T follicular helper cell (primary cell): Measurements from ENCODE around the gene DNASE1L1.
A peak's percentile ranks its signal among the peaks of the same experiment; 100 is the strongest.
"Not testable (repeated sequence)": the region's sequence is repeated elsewhere in the genome, so short reads cannot be mapped to it uniquely, and the experiment has no call there.

ENCODE experiments used
- DNase-seq: peaks from one replicate; pipeline ENCODE4 v3.0.0-alpha.2; 2020; ENCODE audit warnings: low read depth

DNASE1L1 gene

DNA sequence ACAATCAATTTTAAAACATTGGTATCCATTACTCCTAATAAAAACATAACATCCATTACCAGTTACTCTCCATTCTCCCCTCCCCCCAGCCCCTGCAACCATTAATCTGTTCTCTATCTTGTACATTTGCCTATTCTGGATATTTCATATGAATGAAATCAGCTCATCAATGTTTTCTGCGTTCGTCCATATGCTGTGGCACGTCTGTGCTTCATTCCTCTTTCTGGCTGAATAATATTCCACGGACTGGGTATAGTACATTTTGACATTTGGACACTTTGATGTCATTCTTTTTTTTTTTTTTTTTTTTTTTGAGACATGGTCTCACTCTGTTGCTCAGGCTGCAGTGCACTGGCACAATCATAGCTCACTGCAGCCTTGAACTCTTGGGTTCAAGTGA is 5.2 kb downstream of the DNASE1L1 start:
- no peak for DNase-seq

DNA sequence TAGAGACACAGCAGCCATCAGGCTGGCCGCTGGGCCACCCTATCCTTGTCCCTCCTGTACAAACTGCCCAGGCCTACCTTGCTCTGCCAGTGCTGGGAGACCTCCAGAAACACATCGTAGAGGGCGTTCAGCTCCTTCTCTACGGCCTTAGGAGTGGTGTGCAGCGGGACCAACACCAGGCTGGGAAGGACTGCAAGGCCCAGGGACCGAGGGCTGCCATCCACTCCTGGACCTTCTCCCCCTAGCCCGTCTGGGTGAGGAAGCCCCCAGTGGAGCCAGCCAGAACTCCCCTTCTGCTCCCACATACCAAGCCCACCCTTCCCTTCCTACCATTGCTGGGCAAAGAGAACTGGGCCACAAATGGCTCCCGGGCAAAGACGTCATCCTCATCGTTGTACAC is 5.9 kb downstream of the DNASE1L1 start:
- DNase-seq, result no peak

DNA sequence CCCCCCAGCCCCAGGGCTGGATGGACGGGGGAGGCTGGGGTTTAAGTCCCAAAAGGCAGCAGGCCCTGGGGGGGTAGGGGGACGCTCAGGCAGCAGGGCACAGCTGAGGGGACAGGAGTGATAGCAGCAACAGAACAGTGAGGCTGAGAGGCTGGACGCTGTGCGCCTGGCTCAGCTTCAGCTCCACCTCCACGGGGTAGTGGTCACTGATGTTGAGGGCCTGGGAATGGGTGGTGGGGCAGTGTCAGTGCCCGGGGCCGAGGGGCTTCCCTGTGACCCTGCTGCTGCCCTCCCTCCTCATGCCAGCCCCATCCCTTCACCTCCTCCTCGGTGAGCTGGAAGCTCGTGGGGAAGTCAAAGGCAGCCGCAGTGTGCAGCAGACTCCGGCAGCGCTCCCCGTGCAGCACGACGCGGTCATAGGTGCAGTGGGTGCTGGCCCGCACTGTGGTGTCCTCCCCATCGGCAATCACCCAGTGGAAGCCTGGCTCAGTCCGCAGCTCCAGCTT is 6.4 kb downstream of the DNASE1L1 start:
- DNase-seq, result no peak

DNA sequence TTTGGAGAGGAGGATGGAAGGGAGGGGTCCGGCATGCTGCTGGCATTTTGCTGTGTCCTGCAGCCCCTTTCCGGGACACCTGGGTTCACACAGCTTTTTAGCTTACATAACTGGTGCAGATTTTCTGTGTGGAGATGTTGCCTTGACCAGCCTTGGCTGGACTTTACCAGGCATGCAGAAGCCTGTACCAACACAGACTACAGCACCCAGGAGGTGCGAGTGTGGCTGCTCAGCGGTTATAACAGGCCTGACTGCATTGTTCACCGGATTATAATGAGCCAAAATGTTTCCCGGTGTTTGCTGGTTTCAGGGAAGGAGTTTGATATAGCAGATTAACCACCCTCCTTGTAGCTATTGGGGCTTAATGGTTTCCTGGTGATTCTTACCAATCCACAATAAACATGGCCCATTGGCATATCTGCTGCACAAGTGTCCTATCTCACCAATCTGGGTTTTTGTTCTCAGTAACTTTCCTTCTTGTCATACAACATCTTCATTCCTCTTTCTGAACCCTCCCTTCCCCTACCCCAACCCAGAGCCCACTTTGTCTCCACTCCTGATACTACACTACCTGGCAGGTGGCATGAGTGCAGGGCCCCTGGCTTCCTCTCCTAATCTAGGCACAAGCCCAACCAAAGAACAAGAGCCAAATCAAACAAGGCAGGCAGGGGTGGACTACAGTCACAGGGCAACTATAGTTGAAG is 7.0 kb downstream of the DNASE1L1 start:
- no peak for DNase-seq

DNA sequence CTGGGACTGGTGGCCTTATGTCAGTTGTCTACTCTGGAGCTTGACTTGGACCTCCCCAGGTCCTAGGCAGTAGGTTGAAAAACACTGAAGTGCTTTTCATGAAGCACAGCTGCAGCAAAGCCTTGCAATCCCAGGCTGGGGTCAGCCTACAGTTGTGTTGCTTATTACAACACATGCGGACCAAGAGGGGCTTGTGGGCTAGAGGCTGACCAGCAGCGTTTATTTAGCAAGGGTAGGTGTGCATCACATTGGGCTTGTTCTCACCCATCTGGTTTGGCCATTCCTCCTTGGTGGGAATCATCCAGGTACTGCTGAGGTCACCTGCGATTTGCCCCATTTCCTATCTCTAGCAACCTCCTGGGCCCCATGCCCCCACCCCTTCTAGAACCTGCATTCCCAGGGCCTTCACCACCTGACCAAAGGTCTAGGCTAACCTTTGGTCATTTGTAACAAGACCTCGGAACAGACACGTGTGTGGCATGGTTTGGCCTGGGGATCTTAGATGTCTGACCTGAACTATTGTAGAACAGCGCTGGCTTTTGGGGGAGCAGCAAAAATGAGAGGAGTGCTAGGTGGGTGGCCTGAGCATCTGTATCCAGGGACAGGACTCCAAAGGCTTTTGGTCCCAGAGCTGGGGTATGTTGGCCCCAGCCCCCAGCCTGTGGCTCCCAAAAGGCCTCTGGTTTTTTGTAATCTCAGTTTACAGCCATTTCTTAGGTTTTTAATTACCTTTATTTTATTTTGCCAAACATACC is 7.8 kb downstream of the DNASE1L1 start:
- DNase-seq, result no peak

DNA sequence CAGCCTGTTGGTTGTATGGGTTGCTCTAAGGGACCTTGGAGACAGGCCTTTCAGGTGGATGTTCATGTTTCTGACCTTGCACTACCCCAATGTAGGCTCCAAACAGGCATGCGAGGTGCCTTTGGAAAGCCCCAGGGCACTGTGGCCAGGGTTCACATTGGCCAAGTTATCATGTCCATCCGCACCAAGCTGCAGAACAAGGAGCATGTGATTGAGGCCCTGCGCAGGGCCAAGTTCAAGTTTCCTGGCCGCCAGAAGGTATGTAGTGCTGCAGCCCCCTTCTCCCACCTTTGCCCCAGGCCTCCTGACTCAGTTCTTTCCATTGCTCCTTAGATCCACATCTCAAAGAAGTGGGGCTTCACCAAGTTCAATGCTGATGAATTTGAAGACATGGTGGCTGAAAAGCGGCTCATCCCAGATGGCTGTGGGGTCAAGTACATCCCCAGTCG is 8.7 kb downstream of the DNASE1L1 start:
- not testable (repeated sequence) for DNase-seq

DNA sequence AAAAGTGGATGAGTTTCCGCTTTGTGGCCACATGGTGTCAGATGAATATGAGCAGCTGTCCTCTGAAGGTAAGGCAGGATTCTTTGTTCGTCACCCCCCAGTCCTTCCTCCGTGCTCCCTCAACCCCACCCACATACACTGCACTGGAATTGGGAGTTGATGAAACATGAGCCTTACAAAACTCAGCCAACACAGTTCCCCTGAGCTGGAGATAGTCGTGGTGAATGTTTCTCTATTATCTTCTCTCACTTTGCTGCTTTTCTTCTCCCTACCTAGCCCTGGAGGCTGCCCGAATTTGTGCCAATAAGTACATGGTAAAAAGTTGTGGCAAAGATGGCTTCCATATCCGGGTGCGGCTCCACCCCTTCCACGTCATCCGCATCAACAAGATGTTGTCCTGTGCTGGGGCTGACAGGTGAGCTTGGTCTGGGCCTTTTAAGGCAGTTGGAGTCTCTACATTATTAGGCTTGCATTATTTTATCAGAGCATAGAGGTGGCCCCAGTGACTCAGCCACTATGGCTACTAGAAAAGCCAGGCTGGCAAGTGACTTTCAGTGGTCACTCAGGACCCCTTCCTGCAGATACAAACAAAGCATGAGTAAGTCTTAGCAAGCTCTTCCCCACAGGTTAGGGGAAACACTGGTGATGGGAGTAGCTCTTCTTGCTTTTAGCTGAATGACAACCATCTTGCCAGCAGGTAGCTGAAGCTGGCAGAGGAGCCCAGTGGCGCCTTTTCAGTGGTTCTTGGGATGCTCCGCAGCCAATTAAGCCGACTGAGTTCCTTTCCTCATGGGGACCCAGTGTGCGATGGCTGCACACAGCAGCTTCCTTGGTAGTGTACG is 9.3 kb downstream of the DNASE1L1 start:
- DNase-seq, result no peak

DNA sequence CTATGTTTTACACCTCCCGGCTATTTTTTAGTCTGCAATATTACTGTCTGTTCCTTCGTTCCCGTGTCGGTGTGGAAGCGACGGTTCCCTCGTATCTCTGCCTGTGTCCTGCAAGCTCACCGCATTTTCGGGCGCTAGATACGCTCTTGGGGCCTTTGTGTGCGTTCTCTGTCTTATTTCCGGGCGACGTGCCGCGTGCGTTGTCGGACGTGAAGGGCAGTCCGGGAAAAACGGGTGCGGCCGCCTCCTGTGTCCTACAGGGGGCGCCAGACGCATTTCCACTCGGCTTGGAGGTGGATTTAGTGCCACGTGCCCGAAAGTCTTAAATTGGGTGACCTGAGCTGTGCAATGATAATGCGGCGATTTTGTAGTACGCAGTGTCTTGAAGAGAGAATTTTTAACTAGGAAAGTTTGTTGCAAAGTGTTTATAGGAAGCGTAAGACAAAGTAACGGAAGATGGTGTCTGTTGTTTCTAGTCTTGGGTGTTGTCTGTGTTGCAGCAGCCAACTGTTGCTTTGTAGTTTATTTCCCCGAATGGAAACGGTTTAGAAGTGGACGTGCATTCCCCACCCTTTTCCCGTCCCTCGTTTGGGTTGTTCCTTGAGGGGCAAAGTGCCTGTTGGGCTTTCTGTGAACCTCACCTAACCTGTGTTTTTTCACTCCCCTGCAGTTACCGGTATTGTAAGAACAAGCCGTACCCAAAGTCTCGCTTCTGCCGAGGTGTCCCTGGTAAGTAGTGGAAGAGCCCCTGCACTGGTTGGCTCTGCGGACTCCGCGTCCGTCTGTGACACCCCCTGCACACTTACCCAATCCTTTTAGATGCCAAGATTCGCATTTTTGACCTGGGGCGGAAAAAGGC is 10.2 kb downstream of the DNASE1L1 start:
- DNase-seq, result peak; percentile 73

DNA sequence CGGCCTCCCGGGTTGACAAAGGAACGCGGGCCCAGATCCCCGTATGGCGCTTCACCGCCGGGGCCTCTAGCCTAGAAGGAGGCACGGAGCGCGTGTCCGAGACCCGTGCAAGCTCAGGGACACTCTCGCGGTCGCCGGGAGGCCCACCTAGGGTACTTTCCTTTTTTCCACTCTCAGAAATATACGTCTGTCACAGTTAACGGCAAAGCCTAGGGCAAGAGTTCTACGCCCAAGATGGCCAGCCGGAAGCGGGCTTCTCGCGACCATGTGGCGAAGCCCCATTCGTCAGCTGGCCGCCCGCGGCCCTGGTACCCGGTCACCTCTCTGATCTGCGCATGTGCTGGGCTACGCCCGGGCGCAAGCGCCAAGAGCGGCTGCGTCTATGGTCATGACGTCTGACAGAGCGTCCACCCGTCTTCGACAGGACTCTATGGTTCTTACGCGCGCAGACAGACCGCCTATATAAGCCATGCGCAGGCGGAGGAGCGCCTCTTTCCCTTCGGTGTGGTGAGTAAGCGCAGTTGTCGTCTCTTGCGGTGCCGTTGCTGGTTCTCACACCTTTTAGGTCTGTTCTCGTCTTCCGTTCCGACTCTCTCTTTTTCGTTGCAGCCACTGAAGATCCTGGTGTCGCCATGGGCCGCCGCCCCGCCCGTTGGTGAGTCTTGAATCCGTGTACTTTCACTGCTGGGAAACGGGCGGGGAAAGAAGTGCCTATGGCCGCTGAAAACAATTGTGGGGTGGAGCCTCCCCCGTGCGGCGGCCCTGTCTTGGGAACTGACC is 11.0 kb downstream of the DNASE1L1 start, which contains the start of gene RPL10:
TSS of gene RPL10 (plus strand) at position 490 of the 780 bp plus-strand sequence. CDS start at position 633, 143 bp downstream.
- peak; percentile 77 for DNase-seq

DNA sequence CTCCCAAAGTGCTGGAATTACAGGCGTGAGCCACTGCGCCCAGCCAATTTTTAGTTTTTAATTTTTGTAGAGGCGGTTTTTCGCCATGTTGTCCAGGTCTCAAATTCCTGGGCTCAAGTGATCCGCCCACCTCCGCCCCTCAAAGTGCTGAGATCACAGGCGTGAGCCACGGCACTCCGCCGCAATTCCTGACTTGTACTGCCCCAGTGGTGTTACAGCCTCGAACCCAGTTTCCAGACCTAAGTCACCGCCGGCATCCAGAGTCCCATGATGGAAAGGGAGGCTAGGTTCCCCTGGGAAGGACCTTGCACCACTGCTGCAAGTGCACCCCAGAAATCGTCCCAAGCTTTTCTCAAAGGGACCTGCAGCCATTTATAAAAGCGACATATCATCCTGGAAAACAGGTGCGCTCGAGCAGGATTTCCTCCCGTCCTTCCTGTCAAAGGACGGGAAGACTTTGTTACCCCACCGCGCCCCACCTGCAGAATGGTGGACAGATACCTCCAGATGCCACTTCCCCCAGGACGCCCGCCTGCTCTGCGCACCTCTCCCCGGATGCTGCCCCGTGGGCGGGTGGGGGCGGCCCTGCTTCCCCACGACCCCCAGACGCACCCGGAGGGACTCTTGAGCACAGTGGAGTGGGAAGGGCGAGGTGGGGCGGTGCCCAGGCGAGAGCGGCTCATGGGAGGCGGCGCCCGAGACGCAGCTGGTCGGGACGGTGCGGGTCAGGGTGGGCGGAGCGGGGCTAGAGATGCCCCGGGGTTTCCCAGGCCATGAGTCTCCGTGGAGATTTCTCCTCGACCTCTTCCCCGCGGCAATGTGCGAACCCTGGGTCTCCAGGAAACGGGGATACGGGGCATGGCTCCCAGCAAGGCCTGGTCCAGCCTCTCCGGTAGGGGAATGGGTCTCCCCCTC is 11.8 kb downstream of the DNASE1L1 start:
- DNase-seq, result no peak

DNA sequence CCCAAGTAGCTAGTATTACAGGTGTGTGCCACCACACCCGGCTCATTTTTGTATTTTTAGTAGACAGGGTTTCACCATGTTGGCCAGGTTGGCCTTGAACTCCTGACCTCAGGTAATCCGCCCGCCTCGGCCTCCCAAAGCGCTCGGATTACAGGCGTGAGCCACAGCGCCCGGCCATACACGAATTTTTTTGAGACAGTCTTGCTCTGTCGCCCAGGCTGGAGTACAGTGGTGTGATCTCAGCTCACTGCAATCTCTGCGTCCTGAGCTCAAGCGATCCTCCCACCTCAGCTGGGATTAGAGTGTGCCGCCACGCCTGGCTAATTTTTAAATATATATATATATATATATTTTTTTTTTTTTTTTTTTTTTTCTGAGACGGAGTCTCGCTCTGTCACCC is 12.7 kb downstream of the DNASE1L1 start:
- not testable (repeated sequence) for DNase-seq

DNA sequence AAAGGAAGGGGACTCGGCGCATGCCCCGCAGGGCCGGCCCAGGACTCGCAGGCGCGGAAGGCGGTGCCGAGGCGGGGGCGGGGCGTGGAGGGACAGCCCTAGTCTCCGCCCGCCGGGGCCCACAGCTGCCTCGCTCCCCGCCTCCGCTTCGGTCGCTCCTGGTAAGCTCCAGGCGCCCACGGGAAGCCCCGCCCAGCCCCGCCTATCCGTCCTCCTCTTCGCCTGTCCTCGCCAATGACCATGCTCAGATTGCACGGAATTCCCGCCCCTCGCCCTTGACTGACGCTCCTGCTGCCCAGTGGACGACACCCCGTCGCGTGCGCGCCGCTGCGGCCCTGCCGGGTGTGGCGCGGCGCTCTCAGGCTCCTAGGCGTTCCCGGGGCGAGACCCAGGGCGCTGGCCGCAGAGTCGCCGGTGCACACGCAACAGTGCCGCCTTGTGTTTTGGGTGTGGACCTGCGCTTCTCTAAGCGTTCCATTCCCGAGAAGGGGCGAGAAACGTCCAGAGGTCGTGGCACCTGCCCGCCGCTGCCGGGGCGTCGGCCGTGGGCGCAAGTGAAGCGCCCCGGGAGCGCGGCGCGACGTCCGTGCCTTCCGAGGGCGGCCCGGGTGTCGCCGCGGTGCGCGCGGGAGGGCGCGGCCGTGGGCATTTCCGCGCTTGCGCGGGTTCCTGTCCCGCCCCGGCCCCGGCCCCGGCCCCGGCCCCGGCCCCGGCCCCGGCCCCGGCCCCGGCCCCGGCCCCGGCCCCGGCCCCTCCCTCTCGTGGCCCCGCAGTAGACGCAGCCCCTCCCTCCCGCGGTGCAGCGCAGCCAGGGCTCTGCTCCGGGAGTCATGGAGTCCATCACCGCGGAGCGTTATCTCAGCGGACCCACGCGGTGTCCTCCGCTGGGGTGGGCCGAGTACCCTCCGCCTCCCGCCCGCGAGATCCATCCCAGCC is 19.0 kb downstream of the DNASE1L1 start:
- not testable (repeated sequence) for DNase-seq

DNA sequence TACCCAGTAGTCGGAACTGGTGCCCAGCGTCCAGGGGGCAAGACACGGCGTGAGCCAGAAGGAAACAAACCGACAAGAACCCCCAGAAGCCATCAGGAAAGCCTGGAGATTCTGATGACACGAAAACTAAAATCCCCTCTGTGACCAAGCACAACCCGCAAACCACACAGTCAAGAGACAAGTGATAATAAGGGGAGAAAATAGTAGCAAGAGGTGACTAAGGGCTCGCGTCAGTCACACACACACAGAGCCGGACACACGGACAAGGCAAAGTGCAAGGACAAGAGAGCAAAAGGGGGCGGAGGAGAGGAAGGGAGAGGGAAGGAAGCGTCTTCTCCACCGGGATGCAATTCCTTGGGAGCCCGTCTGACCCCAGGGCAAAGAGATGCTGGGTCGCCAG is 20.4 kb downstream of the DNASE1L1 start:
- DNase-seq, result not testable (repeated sequence)

DNA sequence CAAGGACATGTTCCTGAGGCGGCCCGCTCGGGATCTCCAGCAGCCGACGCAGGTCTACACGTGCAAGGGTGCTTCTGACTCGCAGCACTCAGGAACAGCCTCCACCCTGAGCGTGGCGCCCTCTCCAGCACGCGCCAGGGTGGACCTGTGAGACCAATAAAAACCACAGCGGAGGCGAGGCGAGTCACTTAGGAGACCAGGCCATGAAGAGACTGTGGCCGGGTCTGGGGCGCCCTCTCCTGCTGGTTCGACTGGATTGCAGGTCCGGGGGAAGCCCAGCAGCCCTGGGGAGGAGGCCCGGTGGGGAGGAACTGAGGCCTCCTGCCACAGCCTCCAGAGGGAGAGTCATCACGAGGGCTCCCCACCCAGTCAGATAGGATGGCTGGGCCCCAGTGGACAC is 21.0 kb downstream of the DNASE1L1 start:
- not testable (repeated sequence) for DNase-seq

DNA sequence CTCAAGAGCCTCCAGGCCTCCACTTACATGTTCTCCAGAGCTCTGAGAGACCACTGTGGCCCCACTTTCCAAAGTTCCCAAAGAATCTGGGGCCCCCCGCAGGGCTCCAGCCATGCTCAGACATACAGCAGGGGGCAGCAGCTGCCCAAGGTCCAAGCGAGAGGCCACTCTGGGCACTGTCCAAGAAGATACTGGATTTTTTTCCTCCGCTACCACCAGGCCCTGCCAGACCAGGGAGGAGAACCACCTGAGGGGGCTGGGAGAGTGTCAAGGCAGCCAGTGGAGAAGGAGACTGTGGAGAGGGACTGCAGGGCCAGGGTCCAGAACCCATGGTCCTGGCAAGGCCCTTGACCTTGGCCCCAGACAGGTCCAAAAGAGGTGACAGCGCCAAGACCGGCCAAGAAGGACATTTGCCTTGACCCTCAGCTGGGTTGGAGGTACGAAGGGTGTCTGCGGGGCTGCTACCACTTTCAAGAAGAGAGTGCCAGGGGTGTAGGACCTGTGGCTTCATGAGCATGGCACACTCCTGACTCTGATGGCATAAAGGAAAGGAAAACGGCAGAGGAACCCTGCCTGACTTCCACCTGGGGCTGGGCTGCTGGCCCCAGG is 24.7 kb downstream of the DNASE1L1 start:
- DNase-seq, result no peak

DNA sequence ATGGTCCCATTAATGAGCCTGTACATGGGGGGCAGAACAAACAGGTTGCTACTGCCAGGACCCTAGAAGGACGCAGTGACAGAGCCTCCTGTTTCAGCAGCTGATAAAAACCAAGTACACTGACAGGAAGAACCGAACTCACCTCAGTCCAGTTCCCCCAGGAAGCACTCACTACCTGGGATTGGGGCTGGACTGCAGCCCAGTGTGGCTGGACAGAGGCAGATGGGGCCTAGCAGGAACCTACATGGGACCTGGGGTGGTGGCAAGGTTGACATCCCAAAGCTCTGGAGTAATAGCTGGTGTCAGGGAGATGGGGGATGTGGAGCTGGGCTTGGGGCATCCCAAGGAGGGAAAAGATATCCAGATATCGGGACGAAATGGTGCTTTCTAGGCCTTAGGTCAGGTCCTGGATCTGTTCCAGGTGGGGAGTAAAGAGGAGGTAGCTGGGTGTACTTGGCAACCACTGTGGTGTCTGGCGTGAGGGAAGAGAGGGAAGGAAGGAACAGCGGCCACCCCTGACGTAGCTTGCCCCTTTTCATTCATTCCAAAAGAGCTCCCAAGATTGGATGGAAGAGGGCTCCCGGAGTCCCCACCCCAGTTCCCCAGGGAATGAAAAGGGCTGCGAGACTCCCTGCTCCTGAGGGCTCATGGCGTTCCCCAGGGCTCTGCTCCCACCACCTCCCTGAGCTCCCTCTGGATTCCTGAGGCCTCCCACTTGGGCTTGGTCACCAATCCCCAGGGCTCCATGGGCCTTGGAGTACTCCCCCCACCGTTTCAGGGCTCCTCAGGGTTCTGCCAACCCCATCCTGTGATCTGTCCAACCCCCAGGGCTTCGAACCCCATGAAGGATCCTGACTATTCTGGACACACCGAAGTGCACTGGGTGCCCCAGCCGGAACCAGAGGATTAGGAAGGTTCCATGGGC is 25.4 kb downstream of the DNASE1L1 start:
- no peak for DNase-seq
